Measurements from ENCODE around the gene AIF1. TPM values are rescaled to one million over a fixed set of nuclear protein-coding genes. Genes with fewer than 3 reads are reported as not detected.

AIF1 gene
- polyA plus RNA-seq, 1 donor (not counting 4 experiments of a cell fraction or from before 2014, with no cell fraction given) = not detected

DNA sequence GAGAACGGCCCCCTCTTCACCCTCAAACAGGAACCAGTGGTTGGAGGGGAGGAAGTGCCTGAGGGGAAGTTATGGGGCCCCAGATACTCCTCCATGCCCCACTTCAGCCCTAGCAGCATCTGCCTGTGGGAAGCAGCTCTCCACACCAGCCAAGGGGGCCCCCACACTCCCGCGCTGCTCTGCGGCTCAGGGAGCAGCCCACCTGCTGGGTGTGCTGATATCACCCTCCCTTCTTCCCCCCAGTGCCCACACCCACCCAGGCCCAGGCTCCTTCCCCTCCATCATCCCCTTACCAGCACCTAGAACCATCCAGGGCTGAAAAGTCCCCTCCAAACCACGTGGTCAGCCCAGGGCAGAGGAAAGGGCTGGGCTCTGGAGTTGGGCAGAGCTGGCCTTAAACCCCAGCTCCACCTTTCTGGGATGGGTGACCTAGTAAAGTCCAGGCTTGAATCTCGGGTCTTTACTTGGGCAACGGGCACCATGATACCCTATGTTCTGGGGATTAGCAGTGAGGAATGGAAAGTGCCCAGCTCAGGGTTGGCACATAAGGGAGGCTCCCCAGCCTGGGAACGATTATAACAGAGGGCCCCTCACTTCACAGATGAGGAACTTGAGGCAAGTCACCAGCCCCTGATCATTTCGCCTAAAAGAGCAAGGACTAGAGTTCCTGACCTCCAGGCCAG lies 28.3 kb upstream of the AIF1 start:
- H3K27me3 ChIP-seq (ENCODE audit: control insufficient read depth, extremely low read depth, insufficient read depth, low read length) = peaks cover 3% of the 10 kb centered on the region
- H3K9ac ChIP-seq (ENCODE audit: control insufficient read depth, extremely low read depth, insufficient read depth, low read length) = no peak overlapping the region

DNA sequence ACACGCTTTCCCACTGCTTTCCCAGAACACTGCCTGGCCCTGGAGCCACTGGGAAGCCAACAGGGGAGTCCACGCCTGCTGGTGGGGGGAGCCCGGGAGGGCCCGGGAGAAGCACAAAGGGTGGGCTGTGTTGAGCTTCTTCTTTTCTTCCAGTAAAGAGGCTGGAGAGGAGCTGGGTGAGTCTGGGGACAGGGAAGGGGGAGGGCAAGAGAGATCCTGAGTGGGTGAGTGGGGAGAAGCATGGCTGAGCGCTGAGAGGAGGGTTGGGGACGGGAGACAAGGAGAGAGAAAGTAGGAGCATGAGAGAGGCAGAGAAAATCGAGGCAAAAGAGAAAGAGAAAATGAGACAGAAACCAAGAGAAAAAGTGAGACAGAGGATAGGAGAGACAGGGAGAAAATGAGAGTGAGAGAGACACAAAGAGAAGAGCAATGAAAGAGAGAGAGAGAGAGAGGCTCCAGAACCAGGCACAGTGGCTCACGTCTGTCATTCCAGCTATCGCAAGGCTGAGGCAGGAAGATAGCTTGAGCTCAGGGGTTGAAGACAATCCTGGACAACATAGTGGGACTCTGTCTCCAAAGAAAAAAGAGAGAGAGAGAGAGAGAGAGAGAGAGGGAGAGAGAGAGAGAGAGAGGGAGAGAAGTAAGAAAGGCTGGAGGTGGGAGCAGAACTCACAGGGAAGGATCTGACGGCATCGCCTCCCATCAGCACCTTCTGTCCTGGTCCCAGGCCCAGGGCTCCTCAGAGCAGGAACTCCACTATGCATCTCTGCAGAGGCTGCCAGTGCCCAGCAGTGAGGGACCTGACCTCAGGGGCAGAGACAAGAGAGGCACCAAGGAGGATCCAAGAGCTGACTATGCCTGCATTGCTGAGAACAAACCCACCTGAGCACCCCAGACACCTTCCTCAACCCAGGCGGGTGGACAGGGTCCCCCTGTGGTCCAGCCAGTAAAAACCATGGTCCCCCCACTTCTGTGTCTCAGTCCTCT lies 26.9 kb upstream of the AIF1 start:
- dilution Hi-C loops (cut with MboI; ENCODE audit: extremely low pct_ligation_motif_present, low sequenced_read_pairs) = no loop called here

More for the DNA sequence above, 28.3 kb upstream of the AIF1 start:
- DNase-seq (ENCODE audit: low read depth, low spot score) = no peak
- Histone ChIP-seq H3K27ac (ENCODE audit: control insufficient read depth, insufficient read depth, low read length) (no peak overlapping the region), H3K9me1 (ENCODE audit: control insufficient read depth, extremely low read depth, insufficient read depth, low read length) (no peaks in the 10 kb centered on the region), H3K9me3 (ENCODE audit: control insufficient read depth, low read depth, low read length) (no peaks in the 10 kb centered on the region), H4K20me1 (ENCODE audit: control insufficient read depth, extremely low read depth, insufficient read depth, low read length) (no peaks in the 10 kb centered on the region), H2AFZ (ENCODE audit: control insufficient read depth, low read length) (no peak overlapping the region), H3K4me3 (ENCODE audit: control insufficient read depth in 2 of 3, extremely low read depth in 1 of 3, insufficient read depth in 2 of 3, low read depth in 1 of 3, low read length in 3 of 3) (no peak overlapping the region), H3K4me1 (ENCODE audit: control insufficient read depth, extremely low read depth, insufficient read depth, low read length) (peaks cover under 1% of the 10 kb centered on the region), H3K4me2 (ENCODE audit: control insufficient read depth, extremely low read depth, insufficient read depth, low read depth, low read length) (no peak overlapping the region), H3K79me2 (ENCODE audit: control insufficient read depth, insufficient read depth, low read length) (no peaks in the 10 kb centered on the region), H3K36me3 (ENCODE audit: control insufficient read depth in 2 of 2, extremely low read depth in 1 of 2, insufficient read depth in 2 of 2, low read length in 2 of 2) (no peaks in the 10 kb centered on the region)
- no peak for TF ChIP-seq EZH2 (IDR thresholded peaks at IDR 0.05; ENCODE audit: low read length)
- TF ChIP-seq, protein P1, sequence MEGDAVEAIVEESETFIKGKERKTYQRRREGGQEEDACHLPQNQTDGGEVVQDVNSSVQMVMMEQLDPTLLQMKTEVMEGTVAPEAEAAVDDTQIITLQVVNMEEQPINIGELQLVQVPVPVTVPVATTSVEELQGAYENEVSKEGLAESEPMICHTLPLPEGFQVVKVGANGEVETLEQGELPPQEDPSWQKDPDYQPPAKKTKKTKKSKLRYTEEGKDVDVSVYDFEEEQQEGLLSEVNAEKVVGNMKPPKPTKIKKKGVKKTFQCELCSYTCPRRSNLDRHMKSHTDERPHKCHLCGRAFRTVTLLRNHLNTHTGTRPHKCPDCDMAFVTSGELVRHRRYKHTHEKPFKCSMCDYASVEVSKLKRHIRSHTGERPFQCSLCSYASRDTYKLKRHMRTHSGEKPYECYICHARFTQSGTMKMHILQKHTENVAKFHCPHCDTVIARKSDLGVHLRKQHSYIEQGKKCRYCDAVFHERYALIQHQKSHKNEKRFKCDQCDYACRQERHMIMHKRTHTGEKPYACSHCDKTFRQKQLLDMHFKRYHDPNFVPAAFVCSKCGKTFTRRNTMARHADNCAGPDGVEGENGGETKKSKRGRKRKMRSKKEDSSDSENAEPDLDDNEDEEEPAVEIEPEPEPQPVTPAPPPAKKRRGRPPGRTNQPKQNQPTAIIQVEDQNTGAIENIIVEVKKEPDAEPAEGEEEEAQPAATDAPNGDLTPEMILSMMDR (optimal IDR thresholded peaks at IDR 0.05 in 1 of 3, IDR thresholded peaks at IDR 0.05 in 1 of 3, conservative IDR thresholded peaks at IDR 0.05 in 1 of 3; ENCODE audit: extremely low read depth in 1 of 3, insufficient read depth in 2 of 3, low read length in 3 of 3) = no peak
- FAIRE-seq = no peak
- dilution Hi-C loops (cut with MboI; ENCODE audit: extremely low pct_ligation_motif_present, low sequenced_read_pairs) = no loop called here

More for the DNA sequence above, 26.9 kb upstream of the AIF1 start:
- Histone ChIP-seq H2AFZ (ENCODE audit: control insufficient read depth, low read length) (no peak overlapping the region), H4K20me1 (ENCODE audit: control insufficient read depth, extremely low read depth, insufficient read depth, low read length) (no peaks in the 10 kb centered on the region), H3K36me3 (ENCODE audit: control insufficient read depth in 2 of 2, extremely low read depth in 1 of 2, insufficient read depth in 2 of 2, low read length in 2 of 2) (no peaks in the 10 kb centered on the region), H3K4me1 (ENCODE audit: control insufficient read depth, extremely low read depth, insufficient read depth, low read length) (no peaks in the 10 kb centered on the region), H3K4me2 (ENCODE audit: control insufficient read depth, extremely low read depth, insufficient read depth, low read depth, low read length) (no peak overlapping the region), H3K9me1 (ENCODE audit: control insufficient read depth, extremely low read depth, insufficient read depth, low read length) (no peaks in the 10 kb centered on the region), H3K9ac (ENCODE audit: control insufficient read depth, extremely low read depth, insufficient read depth, low read length) (no peak overlapping the region), H3K4me3 (ENCODE audit: control insufficient read depth in 2 of 3, extremely low read depth in 1 of 3, insufficient read depth in 2 of 3, low read depth in 1 of 3, low read length in 3 of 3) (no peak overlapping the region), H3K79me2 (ENCODE audit: control insufficient read depth, insufficient read depth, low read length) (no peaks in the 10 kb centered on the region), H3K9me3 (ENCODE audit: control insufficient read depth, low read depth, low read length) (no peaks in the 10 kb centered on the region), H3K27ac (ENCODE audit: control insufficient read depth, insufficient read depth, low read length) (no peak overlapping the region), H3K27me3 (ENCODE audit: control insufficient read depth, extremely low read depth, insufficient read depth, low read length) (peaks cover 3% of the 10 kb centered on the region)
- no peak for DNase-seq (ENCODE audit: low read depth, low spot score)
- FAIRE-seq = no peak
- TF ChIP-seq, protein P1 (optimal IDR thresholded peaks at IDR 0.05 in 1 of 3, IDR thresholded peaks at IDR 0.05 in 1 of 3, conservative IDR thresholded peaks at IDR 0.05 in 1 of 3; ENCODE audit: extremely low read depth in 1 of 3, insufficient read depth in 2 of 3, low read length in 3 of 3) = no peak
- no peak for TF ChIP-seq EZH2 (IDR thresholded peaks at IDR 0.05; ENCODE audit: low read length)
